Suprapubic skin (tissue), 4 donors: ENCODE results near the gene FAM89A. TPM values are rescaled to one million over a fixed set of nuclear protein-coding genes. Genes with fewer than 3 reads are reported as not detected.

Experiments
- DNase-seq, 2 donors: peaks; one replicate each; pipeline ENCODE4 v3.0.0-alpha.2; 2019; ENCODE audit warnings: low spot score in 2 of 2
- H3K27ac ChIP-seq: fragments of 200-600 bp; sonication (generic); one replicate; pipeline ENCODE4 v1.5.1; 2019
- H3K27me3 ChIP-seq: fragments of 200-600 bp; sonication (generic); one replicate; pipeline ENCODE4 v1.5.1; 2019
- H3K36me3 ChIP-seq: fragments of 200-600 bp; sonication (generic); one replicate; pipeline ENCODE4 v1.5.1; 2019
- H3K4me1 ChIP-seq: fragments of 200-600 bp; sonication (generic); one replicate; pipeline ENCODE4 v1.5.1; 2019
- H3K4me3 ChIP-seq: fragments of 200-600 bp; sonication (generic); one replicate; pipeline ENCODE4 v1.5.1; 2019; ENCODE audit warnings: mild to moderate bottlenecking
- H3K9me3 ChIP-seq: fragments of 200-600 bp; sonication (generic); one replicate; pipeline ENCODE4 v1.5.1; 2019
- CTCF ChIP-seq, 2 donors: fragments of 200-600 bp in 1 of 2; fragments of 450-650 bp in 1 of 2; sonication (generic) in 1 of 2; IDR thresholded peaks; one replicate each; pipeline ENCODE4 v1.5.1; 2016 to 2019; ENCODE audit warnings: antibody characterized with exemption in 2 of 2, mild to moderate bottlenecking in 1 of 2, moderate library complexity in 1 of 2
- EP300 ChIP-seq: sonication (generic); formaldehyde crosslinking; IDR thresholded peaks from one replicate; pipeline ENCODE4 v1.6.1; 2017; ENCODE audit warnings: antibody characterized with exemption
- POLR2A ChIP-seq, 2 donors: fragments of 450-650 bp; IDR thresholded peaks; one replicate each; pipeline ENCODE4 v1.6.1; 2017; ENCODE audit warnings: antibody characterized with exemption in 2 of 2, mild to moderate bottlenecking in 2 of 2, moderate library complexity in 2 of 2
- POLR2AphosphoS5 ChIP-seq, 3 donors: sonication (generic); formaldehyde crosslinking; IDR thresholded peaks; one replicate each; pipeline ENCODE4 v1.6.1; 2017; ENCODE audit warnings: antibody characterized with exemption in 3 of 3
- WGBS: methylation state at CpG from one replicate; pipeline ENCODE4 v1.1.5; 2018; 5-methylcytosine and 5-hydroxymethylcytosine counted together
- total RNA-seq, 4 donors: library from RNA; depleted of rRNA; stranded (reverse); fragments of >200 nt; gene quantifications; one replicate each; pipeline ENCODE4 v1.1.0, GENCODE V29; 2016

Gene FAM89A
- total RNA-seq, 4 donors from 2014 or later: 25.5 to 59.8 (median 49.7) TPM

GRCh38 chr1:231000639-231001038 lies 39.4 kb downstream of the FAM89A start:
- no peaks in the 10 kb centered on the region for H3K27me3 ChIP-seq
- WGBS: 96% methylated on average over 1 of the region's 1 CpG

GRCh38 chr1:231000201-231000600 lies 39.9 kb downstream of the FAM89A start:
- Histone ChIP-seq H3K4me3 (no peak overlapping the region), H3K27ac (no peak overlapping the region), H3K36me3 (peaks cover 59% of the 10 kb centered on the region), H3K9me3 (peaks cover 18% of the 10 kb centered on the region), H3K27me3 (no peaks in the 10 kb centered on the region), H3K4me1 (no peaks in the 10 kb centered on the region)
- TF ChIP-seq EP300: no peak
- TF ChIP-seq POLR2AphosphoS5 (IDR thresholded peaks at IDR 0.05): no peak
- no peak for TF ChIP-seq CTCF (IDR thresholded peaks at IDR 0.05)
- no peak for TF ChIP-seq POLR2A (IDR thresholded peaks at IDR 0.05)
- 95% methylated on average over 4 of the region's 4 CpGs for WGBS
- DNase-seq: no peak

More at GRCh38 chr1:231000639-231001038, 39.4 kb downstream of the FAM89A start:
- Histone ChIP-seq H3K9me3 (peaks cover 20% of the 10 kb centered on the region), H3K27ac (no peak overlapping the region), H3K36me3 (peaks cover 58% of the 10 kb centered on the region), H3K4me1 (no peaks in the 10 kb centered on the region), H3K4me3 (no peak overlapping the region)
- TF ChIP-seq POLR2AphosphoS5 (IDR thresholded peaks at IDR 0.05) (no peak), EP300 (no peak), POLR2A (IDR thresholded peaks at IDR 0.05) (no peak), CTCF (IDR thresholded peaks at IDR 0.05) (no peak)
- no peak for DNase-seq

GRCh38 chr1:230994860-230995259 lies 45.2 kb downstream of the FAM89A start:
- 93% methylated on average over 1 of the region's 1 CpG for WGBS
- Histone ChIP-seq H3K36me3 (peaks cover 87% of the 10 kb centered on the region), H3K27ac (no peak overlapping the region), H3K27me3 (no peaks in the 10 kb centered on the region), H3K4me1 (no peaks in the 10 kb centered on the region), H3K4me3 (no peak overlapping the region), H3K9me3 (no peaks in the 10 kb centered on the region)
- DNase-seq: no peak
- TF ChIP-seq POLR2A (IDR thresholded peaks at IDR 0.05): no peak
- TF ChIP-seq EP300: no peak
- TF ChIP-seq POLR2AphosphoS5 (IDR thresholded peaks at IDR 0.05): no peak
- TF ChIP-seq CTCF (IDR thresholded peaks at IDR 0.05): no peak

- Histone ChIP-seq H3K36me3 (peaks cover 64% of the 10 kb centered on the region), H3K27me3 (no peaks in the 10 kb centered on the region), H3K9me3 (no peaks in the 10 kb centered on the region), H3K4me3 (no peak overlapping the region), H3K4me1 (no peaks in the 10 kb centered on the region), H3K27ac (no peak overlapping the region)
- DNase-seq: no peak
- no peak for TF ChIP-seq POLR2A (IDR thresholded peaks at IDR 0.05)
- no peak for TF ChIP-seq CTCF (IDR thresholded peaks at IDR 0.05)
- TF ChIP-seq POLR2AphosphoS5 (IDR thresholded peaks at IDR 0.05): no peak
- no peak for TF ChIP-seq EP300
- 88% methylated on average over 7 of the region's 7 CpGs for WGBS
These were observed 47.8 kb downstream of the FAM89A start for GRCh38 chr1:230992100-230992774.

- Histone ChIP-seq H3K4me1 (no peaks in the 10 kb centered on the region), H3K4me3 (no peak overlapping the region), H3K9me3 (no peaks in the 10 kb centered on the region), H3K36me3 (peaks cover 31% of the 10 kb centered on the region), H3K27me3 (no peaks in the 10 kb centered on the region), H3K27ac (no peak overlapping the region)
- DNase-seq: no peak
- no peak for TF ChIP-seq EP300
- TF ChIP-seq CTCF (IDR thresholded peaks at IDR 0.05): no peak
- 87% methylated on average over 3 of the region's 3 CpGs for WGBS
These were observed 52.6 kb downstream of the FAM89A start for GRCh38 chr1:230987448-230987847.
